ENCODE measurements around the gene PRKAR1B. TPM values are rescaled to one million over a fixed set of nuclear protein-coding genes. Genes with fewer than 3 reads are reported as not detected.
A peak's percentile ranks its signal among the peaks of the same experiment; 100 is the strongest.

PRKAR1B gene
- total and polyA plus RNA-seq, 4 experiments from 2014 or later, result 6.5 to 16.6 (median 13.7) TPM

DNA sequence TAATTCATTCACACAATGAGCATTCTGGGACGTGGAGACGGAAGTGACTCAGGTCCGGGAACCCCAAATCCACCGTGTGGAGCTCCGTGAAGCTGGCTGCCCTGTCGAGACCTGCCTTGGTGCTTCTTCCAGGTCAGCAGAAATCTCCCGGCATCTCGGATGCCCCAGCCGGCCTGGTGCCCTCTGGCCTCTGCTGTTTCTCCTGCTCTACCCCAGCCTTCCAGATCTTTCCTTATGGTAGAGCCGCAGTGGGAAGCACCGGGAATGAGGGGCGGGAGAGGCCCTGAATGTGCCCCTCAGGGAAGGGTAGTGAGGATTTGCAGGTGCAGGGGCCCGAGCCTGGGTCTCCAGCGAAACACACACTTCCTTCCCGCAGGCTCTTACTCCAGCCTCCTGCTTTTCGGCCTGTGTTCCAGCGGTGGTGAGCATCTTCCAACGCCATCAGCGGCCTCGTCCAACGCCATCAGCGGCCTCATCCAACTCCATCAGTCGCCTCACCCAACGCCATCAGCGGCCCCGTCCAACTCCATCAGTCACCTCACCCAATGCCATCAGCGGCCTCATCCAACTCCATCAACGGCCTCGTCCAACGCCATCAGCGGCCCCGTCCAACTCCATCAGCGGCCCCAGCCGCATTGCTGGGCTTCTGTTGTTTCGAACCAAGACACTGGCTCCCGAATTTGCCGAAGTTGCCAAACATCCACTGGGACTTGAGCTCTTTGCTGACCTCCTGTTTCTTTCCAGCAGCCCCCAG, 150.4 kb downstream of the PRKAR1B start:
- peak overlapping the region in 2 of 7 donors; percentile 35 to 75 for H3K27ac Mint-ChIP-seq
- H3K4me1 Mint-ChIP-seq, result peaks cover 0 to 6% (median 3%) of the 10 kb centered on the region in 4 donors
- Histone ChIP-seq H3K27me3 (ENCODE audit: insufficient read depth, low read length) (no peaks in the 10 kb centered on the region), H3K4me3 (ENCODE audit: low read length in 2 of 2) (no peak overlapping the region), H3K9me3 (ENCODE audit: control insufficient read depth in 1 of 2, low read length in 2 of 2) (no peaks in the 10 kb centered on the region), H3K4me1 (ENCODE audit: insufficient read depth, low read length) (no peaks in the 10 kb centered on the region), H3K27ac (ENCODE audit: low read depth, low read length) (no peak overlapping the region), H3K36me3 (ENCODE audit: insufficient read depth, low read length) (no peaks in the 10 kb centered on the region)
- intact Hi-C loops (cut with micrococcal nuclease), result no loop called here
- no peak for DNase-seq
- H3K9me3 Mint-ChIP-seq, result peaks cover 0 to 3% (median 0%) of the 10 kb centered on the region in 8 donors
- no peaks in the 10 kb centered on the region for H3K27me3 Mint-ChIP-seq
- POLR2A ChIA-PET (ENCODE audit: partially characterized antibody), result no interaction called here
- H3K4me3 Mint-ChIP-seq, result no peak overlapping the region
- H3K36me3 Mint-ChIP-seq, result peaks cover 0 to 3% of the 10 kb centered on the region in 2 donors
- CTCF ChIA-PET (ENCODE audit: partially characterized antibody), result no interaction called here

DNA sequence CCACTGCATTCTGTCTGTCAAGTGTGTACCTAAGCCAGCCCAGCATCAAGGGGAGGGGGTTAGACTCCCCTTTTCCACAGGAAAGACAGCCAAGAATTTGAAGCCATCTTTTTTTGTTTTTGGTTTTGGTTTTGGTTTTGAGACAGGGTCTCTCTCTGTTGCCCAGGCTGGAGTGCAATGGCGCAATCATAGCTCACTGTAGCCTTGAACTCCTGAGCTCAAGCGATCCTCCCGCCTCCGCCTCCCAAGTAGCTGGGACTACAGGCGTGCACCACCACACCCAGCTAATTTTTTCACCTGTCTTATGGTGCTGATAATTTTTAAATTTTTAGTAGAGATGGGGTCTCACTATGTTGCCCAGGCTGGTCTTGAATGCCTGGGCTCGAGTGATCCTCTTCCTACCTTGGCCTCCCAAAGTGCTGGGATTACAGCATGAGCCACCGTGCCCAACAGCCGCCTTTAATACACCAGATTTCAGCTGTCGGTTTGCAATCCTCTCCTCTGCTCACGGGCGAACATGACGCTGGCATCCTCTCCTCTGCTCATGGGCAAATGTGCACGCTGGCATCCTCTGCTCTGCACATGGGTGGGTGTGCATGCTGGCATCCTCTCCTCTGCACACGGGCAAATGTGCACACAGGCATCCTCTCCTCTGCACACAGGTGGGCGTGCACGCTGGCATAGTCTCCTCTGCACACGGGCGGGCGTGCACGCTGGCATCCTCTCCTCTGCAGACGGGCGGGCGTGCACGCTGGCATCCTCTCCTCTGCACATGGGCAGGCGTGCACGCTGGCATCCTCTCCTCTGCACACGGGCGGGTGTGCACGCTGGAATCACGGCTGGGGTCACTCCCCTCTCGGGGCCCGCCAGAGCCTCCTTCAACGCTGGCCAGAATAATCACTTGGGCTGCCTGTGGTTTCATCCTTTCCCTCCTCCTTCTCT, 151.4 kb downstream of the PRKAR1B start:
- peaks cover 0 to 3% of the 10 kb centered on the region in 2 donors for H3K36me3 Mint-ChIP-seq
- Histone ChIP-seq H3K4me1 (ENCODE audit: insufficient read depth, low read length) (no peaks in the 10 kb centered on the region), H3K27ac (ENCODE audit: low read depth, low read length) (no peak overlapping the region), H3K36me3 (ENCODE audit: insufficient read depth, low read length) (no peaks in the 10 kb centered on the region), H3K4me3 (ENCODE audit: low read length in 2 of 2) (no peak overlapping the region), H3K9me3 (ENCODE audit: control insufficient read depth in 1 of 2, low read length in 2 of 2) (no peaks in the 10 kb centered on the region), H3K27me3 (ENCODE audit: insufficient read depth, low read length) (no peaks in the 10 kb centered on the region)
- no peaks in the 10 kb centered on the region for H3K27me3 Mint-ChIP-seq
- no peak overlapping the region for H3K4me3 Mint-ChIP-seq
- peaks cover 0 to 6% (median 0%) of the 10 kb centered on the region in 4 donors for H3K4me1 Mint-ChIP-seq
- CTCF ChIA-PET (ENCODE audit: partially characterized antibody), result no interaction called here
- no peak for DNase-seq
- peaks cover 0 to 3% (median 0%) of the 10 kb centered on the region in 8 donors for H3K9me3 Mint-ChIP-seq
- POLR2A ChIA-PET (ENCODE audit: partially characterized antibody), result no interaction called here
- H3K27ac Mint-ChIP-seq, result peak overlapping the region in 1 of 7 donors; percentile 15
- intact Hi-C loops (cut with micrococcal nuclease), result no loop called here

DNA sequence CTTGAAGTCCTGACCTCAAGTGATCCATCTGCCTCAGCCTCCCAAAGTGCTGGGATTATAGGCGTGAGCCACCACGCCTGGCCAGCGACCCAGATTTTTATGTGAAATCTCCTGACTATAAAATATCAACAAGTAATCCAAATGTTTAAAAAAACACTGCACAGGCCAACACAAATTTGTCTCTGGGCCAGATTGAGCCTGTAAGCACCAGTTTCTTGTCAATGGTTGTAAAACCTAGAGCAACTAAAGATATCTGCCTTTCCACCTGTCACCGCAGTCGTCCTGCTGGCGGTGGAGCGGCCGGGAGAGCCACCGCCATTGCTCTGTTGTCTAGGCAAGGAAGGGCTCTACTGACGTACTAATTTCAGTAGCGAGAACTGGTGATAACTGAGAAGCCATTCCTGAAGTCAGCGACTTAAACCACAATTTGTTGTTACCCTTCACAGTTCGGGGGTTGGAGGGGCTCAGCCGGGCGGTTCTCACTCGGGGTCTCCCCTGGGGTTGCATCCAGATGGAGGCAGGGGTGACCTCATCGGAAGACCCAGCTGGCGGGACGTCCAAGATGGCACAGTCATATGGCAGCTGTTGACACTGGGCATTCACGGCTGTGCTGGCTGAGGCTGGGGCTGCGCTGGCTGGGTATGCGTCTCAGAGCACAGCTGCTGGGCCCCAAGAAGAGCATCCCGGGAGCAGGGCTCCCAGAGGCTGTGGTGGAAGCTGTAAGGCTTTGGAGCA, 152.3 kb downstream of the PRKAR1B start:
- no peaks in the 10 kb centered on the region for H3K4me1 ChIP-seq (ENCODE audit: insufficient read depth, low read length)
- H3K27ac Mint-ChIP-seq, result peak overlapping the region in 1 of 7 donors; percentile 59

DNA sequence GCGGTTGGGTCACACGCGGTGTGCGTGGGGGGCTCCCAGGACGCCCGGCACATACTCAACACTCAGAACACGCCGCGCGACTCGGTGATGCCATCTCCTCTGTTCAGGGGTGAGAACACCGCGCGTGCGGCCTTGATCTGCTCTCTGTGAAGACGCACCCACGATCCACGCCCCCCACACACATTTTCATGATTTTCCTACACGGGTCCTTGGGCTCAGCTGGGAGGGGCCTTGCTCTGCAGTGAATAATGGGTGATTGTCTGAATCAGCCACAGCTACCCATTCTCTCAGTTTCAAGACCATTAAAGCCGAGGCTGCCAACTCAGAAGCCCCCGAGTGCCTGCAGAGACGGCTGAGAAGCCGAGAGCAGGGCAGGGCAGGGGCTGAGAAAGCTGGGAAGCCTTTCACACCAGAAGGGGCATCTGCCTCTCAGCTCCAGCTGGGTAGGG, 153.1 kb downstream of the PRKAR1B start:
- no peak for DNase-seq
- Histone ChIP-seq H3K9me3 (ENCODE audit: control insufficient read depth in 1 of 2, low read length in 2 of 2) (no peaks in the 10 kb centered on the region), H3K27ac (ENCODE audit: low read depth, low read length) (no peak overlapping the region), H3K27me3 (ENCODE audit: insufficient read depth, low read length) (no peaks in the 10 kb centered on the region), H3K4me1 (ENCODE audit: insufficient read depth, low read length) (no peaks in the 10 kb centered on the region), H3K36me3 (ENCODE audit: insufficient read depth, low read length) (no peaks in the 10 kb centered on the region), H3K4me3 (ENCODE audit: low read length in 2 of 2) (no peak overlapping the region)
- peaks cover 0 to 6% (median 0%) of the 10 kb centered on the region in 4 donors for H3K4me1 Mint-ChIP-seq
- ChIA-PET CTCF (ENCODE audit: partially characterized antibody) (no interaction called here), POLR2A (ENCODE audit: partially characterized antibody) (no interaction called here)
- peaks cover 0 to 3% (median 0%) of the 10 kb centered on the region in 8 donors for H3K9me3 Mint-ChIP-seq
- intact Hi-C loops (cut with micrococcal nuclease), result no loop called here
- H3K4me3 Mint-ChIP-seq, result no peak overlapping the region
- peaks cover 0 to 3% of the 10 kb centered on the region in 2 donors for H3K36me3 Mint-ChIP-seq
- H3K27me3 Mint-ChIP-seq, result no peaks in the 10 kb centered on the region
- no peak overlapping the region for H3K27ac Mint-ChIP-seq

More for the DNA sequence above, 152.3 kb downstream of the PRKAR1B start:
- H3K4me3 Mint-ChIP-seq, result no peak overlapping the region
- H3K36me3 Mint-ChIP-seq, result peaks cover 0 to 3% of the 10 kb centered on the region in 2 donors
- no peak overlapping the region for H3K27ac ChIP-seq (ENCODE audit: low read depth, low read length)
- no peaks in the 10 kb centered on the region for H3K36me3 ChIP-seq (ENCODE audit: insufficient read depth, low read length)
- peaks cover 0 to 6% (median 0%) of the 10 kb centered on the region in 4 donors for H3K4me1 Mint-ChIP-seq
- peaks cover 0 to 3% (median 0%) of the 10 kb centered on the region in 8 donors for H3K9me3 Mint-ChIP-seq
- intact Hi-C loops (cut with micrococcal nuclease), result no loop called here
- CTCF ChIA-PET (ENCODE audit: partially characterized antibody), result no interaction called here
- no peak overlapping the region for H3K4me3 ChIP-seq (ENCODE audit: low read length in 2 of 2)
- no peak for DNase-seq
- H3K27me3 ChIP-seq (ENCODE audit: insufficient read depth, low read length), result no peaks in the 10 kb centered on the region
- H3K27me3 Mint-ChIP-seq, result no peaks in the 10 kb centered on the region
- POLR2A ChIA-PET (ENCODE audit: partially characterized antibody), result no interaction called here
- H3K9me3 ChIP-seq (ENCODE audit: control insufficient read depth in 1 of 2, low read length in 2 of 2), result no peaks in the 10 kb centered on the region

DNA sequence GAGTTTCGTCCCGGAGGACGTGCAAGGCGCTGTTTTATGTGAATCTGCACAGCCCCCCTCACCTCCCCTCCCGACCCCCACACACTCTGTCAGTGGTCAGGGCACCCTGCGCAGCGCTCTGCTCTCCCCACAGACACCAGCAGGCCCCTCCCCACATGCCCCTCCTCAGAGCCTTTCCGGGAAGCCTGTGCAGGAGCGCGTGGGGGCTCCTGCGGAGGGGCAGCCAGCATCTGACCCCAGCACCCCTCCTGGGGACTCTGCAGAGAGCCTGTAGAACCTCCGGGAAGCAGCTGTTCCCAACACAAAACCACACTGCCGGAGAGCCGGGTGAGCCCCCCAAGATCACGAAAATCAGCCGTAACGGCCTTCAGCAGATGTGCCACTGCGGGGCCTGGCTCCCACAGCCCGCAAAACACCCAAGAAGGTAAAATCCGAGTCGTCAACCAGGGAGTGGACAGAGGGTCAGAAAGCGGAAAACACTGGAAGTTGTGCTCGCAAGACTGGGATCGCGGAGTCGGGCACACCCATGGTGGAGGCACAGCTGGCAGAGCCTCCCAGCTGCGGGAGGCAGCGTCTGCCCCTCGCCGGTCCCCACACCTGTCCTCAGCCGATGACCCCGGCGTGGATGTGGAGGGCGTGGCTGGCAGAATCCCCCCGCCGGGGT, 153.7 kb downstream of the PRKAR1B start:
- Histone ChIP-seq H3K4me3 (ENCODE audit: low read length in 2 of 2) (no peak overlapping the region), H3K27ac (ENCODE audit: low read depth, low read length) (no peak overlapping the region), H3K36me3 (ENCODE audit: insufficient read depth, low read length) (no peaks in the 10 kb centered on the region), H3K4me1 (ENCODE audit: insufficient read depth, low read length) (no peaks in the 10 kb centered on the region), H3K9me3 (ENCODE audit: control insufficient read depth in 1 of 2, low read length in 2 of 2) (no peaks in the 10 kb centered on the region), H3K27me3 (ENCODE audit: insufficient read depth, low read length) (no peaks in the 10 kb centered on the region)
- H3K27me3 Mint-ChIP-seq, result no peaks in the 10 kb centered on the region
- ChIA-PET POLR2A (ENCODE audit: partially characterized antibody) (no interaction called here), CTCF (ENCODE audit: partially characterized antibody) (no interaction called here)
- no peak overlapping the region for H3K4me3 Mint-ChIP-seq
- no peak overlapping the region for H3K27ac Mint-ChIP-seq
- intact Hi-C loops (cut with micrococcal nuclease), result no loop called here
- no peak for DNase-seq
- peaks cover 0 to 6% (median 0%) of the 10 kb centered on the region in 4 donors for H3K4me1 Mint-ChIP-seq
- peaks cover 0 to 3% (median 0%) of the 10 kb centered on the region in 8 donors for H3K9me3 Mint-ChIP-seq
- H3K36me3 Mint-ChIP-seq, result peaks cover 0 to 3% of the 10 kb centered on the region in 2 donors

DNA sequence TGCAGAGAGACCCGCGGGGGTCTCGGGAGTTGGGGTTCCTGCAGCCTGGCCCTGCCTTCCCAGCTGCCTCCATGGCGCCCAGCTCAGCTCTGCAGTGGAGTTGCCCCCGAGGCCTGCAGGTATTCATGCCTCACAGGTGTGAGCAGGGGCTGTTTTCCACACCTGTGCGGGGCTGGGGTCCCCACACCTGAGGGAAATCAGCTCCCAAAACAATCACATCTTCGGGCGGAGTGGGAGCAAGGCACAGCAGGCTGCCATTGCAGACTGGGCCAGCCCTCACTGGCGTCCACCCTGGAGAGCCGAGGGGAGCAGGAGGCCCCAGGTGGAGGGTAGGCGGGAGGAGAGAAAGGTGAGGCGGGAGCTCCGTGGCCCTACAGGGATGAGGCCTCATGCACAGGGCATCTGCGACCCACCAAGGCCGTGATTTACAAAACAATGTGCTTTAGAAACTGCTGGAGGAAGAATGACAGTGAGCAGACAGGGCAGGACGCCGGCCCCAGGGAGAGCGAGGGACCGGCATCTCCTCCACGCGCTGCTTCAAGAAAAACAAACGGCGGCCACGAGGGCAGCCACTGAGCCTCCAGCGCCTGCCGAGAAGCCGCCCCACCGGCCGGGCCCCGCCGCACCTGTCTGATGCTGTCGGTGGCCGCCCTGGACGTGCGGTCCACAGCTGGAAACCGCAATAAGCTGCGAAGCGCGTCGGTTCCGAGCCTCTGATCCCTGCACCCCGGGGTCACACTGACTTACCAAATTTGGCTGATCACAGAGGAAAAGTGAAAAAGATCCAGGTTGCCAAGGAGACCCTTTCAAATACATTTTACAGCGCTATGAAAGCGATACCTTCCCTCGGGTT, 154.4 kb downstream of the PRKAR1B start:
- Histone ChIP-seq H3K27ac (ENCODE audit: low read depth, low read length) (no peak overlapping the region), H3K36me3 (ENCODE audit: insufficient read depth, low read length) (no peaks in the 10 kb centered on the region), H3K27me3 (ENCODE audit: insufficient read depth, low read length) (no peaks in the 10 kb centered on the region), H3K4me3 (ENCODE audit: low read length in 2 of 2) (no peak overlapping the region), H3K4me1 (ENCODE audit: insufficient read depth, low read length) (no peaks in the 10 kb centered on the region), H3K9me3 (ENCODE audit: control insufficient read depth in 1 of 2, low read length in 2 of 2) (no peaks in the 10 kb centered on the region)
- POLR2A ChIA-PET (ENCODE audit: partially characterized antibody), result no interaction called here
- CTCF ChIA-PET (ENCODE audit: partially characterized antibody), result no interaction called here
- Mint-ChIP-seq H3K27ac (no peak overlapping the region), H3K9me3 (peaks cover 0 to 3% (median 0%) of the 10 kb centered on the region in 8 donors), H3K36me3 (peaks cover 0 to 3% of the 10 kb centered on the region in 2 donors), H3K27me3 (no peaks in the 10 kb centered on the region), H3K4me1 (peaks cover 0 to 6% (median 0%) of the 10 kb centered on the region in 4 donors), H3K4me3 (no peak overlapping the region)
- intact Hi-C loops (cut with micrococcal nuclease), result no loop called here
- DNase-seq, result no peak

All from CD4-positive, alpha-beta memory T cell (primary cell).